ENCODE results near the gene PDE6B. TPM values are rescaled to one million over a fixed set of nuclear protein-coding genes. Genes with fewer than 3 reads are reported as not detected.
A peak's percentile ranks its signal among the peaks of the same experiment; 100 is the strongest.

PDE6B gene
- total and polyA plus RNA-seq, 12 donors: 0.73 to 6.2 (median 3.6) TPM

GRCh38 chr4:608236-608635 lies 17.1 kb upstream of the PDE6B start:
- peaks cover 0 to 12% (median 0%) of the 10 kb centered on the region in 11 donors for H3K9me3 ChIP-seq
- peaks cover 0 to 26% (median 20%) of the 10 kb centered on the region in 7 donors for H3K27me3 ChIP-seq
- DNase-seq (no peak), ATAC-seq (no peak)
- no peaks in the 10 kb centered on the region for H3K4me1 ChIP-seq
- intact Hi-C loops (cut with DNase I): no loop called here
- WGBS, 2 donors: 36 to 39% methylated on average over 7 of the region's 7 CpGs
- no peak for TF ChIP-seq CTCF (IDR thresholded peaks at IDR 0.05)
- H3K4me3 ChIP-seq: no peak overlapping the region
- no peaks in the 10 kb centered on the region for H3K36me3 ChIP-seq
- H3K27ac ChIP-seq: no peak overlapping the region

- 71 to 76% methylated on average over 8 of the region's 8 CpGs for WGBS, 2 donors
- ATAC-seq (no peak), DNase-seq (no peak)
- H3K9me3 ChIP-seq: peaks cover 0 to 12% (median 0%) of the 10 kb centered on the region in 11 donors
- TF ChIP-seq CTCF (IDR thresholded peaks at IDR 0.05): no peak
- peaks cover 0 to 31% (median 20%) of the 10 kb centered on the region in 7 donors for H3K27me3 ChIP-seq
- no peak overlapping the region for H3K4me3 ChIP-seq
- intact Hi-C loops (cut with DNase I): no loop called here
- no peaks in the 10 kb centered on the region for H3K36me3 ChIP-seq
- no peak overlapping the region for H3K27ac ChIP-seq
- H3K4me1 ChIP-seq: no peaks in the 10 kb centered on the region
Observed at GRCh38 chr4:609400-610050, 15.8 kb upstream of the PDE6B start.

- WGBS, 2 donors: 57 to 60% methylated on average over 10 of the region's 10 CpGs
- ATAC-seq: no peak
- intact Hi-C loops (cut with DNase I): no loop called here
- Histone ChIP-seq H3K4me1 (no peaks in the 10 kb centered on the region), H3K27ac (no peak overlapping the region), H3K36me3 (no peaks in the 10 kb centered on the region), H3K4me3 (no peak overlapping the region), H3K9me3 (peaks cover 0 to 12% (median 0%) of the 10 kb centered on the region in 11 donors), H3K27me3 (peaks cover 0 to 35% (median 20%) of the 10 kb centered on the region in 7 donors)
- TF ChIP-seq CTCF (IDR thresholded peaks at IDR 0.05): no peak
- DNase-seq: no peak
Observed at GRCh38 chr4:610411-611261, 14.7 kb upstream of the PDE6B start.

GRCh38 chr4:612052-612748 lies 13.2 kb upstream of the PDE6B start:
- DNase-seq (no peak), ATAC-seq (peak in 1 of 8 donors; percentile 34)
- WGBS, 2 donors: 76 to 84% methylated on average over 22 of the region's 22 CpGs
- Histone ChIP-seq H3K9me3 (peaks cover 0 to 12% (median 0%) of the 10 kb centered on the region in 11 donors), H3K36me3 (no peaks in the 10 kb centered on the region), H3K27me3 (peaks cover 0 to 32% (median 16%) of the 10 kb centered on the region in 7 donors), H3K4me1 (no peaks in the 10 kb centered on the region), H3K27ac (no peak overlapping the region), H3K4me3 (no peak overlapping the region)
- no peak for TF ChIP-seq CTCF (IDR thresholded peaks at IDR 0.05)
- intact Hi-C loops (cut with DNase I): no loop called here

Measured in heart right ventricle (tissue), 16 donors.